ENCODE data around the gene AACS. TPM values are rescaled to one million over a fixed set of nuclear protein-coding genes. Genes with fewer than 3 reads are reported as not detected.

AACS gene
- total and polyA plus RNA-seq, 2 of the 13 experiments (the other 11 are each of a cell fraction or from before 2014, with no cell fraction given): 23.3 to 28.8 TPM

- no peaks in the 10 kb centered on the region for H4K20me1 ChIP-seq (ENCODE audit: insufficient read depth, low read length)
- in situ Hi-C loops (cut with HindIII; ENCODE audit: extremely low pct_ligation_motif_present, low pct_unique_long_range_greater_than_20kb) (no loop called here), intact Hi-C loops (cut with micrococcal nuclease; ENCODE audit: unreplicated experiment) (no loop called here)
- no peaks in the 10 kb centered on the region for H3K9me3 ChIP-seq (ENCODE audit: low read length)
- BruUV-seq (replicated peaks): no TSS peak
- 91% methylated on average over 15 of the region's 15 CpGs for WGBS (ENCODE audit: low lambda C conversion rate)
- ChIA-PET POLR2A (interaction anchor here (1.4 kb wide), 1 partner anchor 14 kb away, joined by 5 read pairs; no protein-coding TSS in a partner anchor), CTCF (ENCODE audit: low intra/inter-chr PET ratio, low total read pairs) (no interaction called here)
- no peak overlapping the region for H3K4me2 ChIP-seq (ENCODE audit: low read depth, low read length)
- H3K4me3 ChIP-seq (replicated peaks in 1 of 3; ENCODE audit: insufficient read depth in 1 of 3, low read depth in 2 of 3, low read length in 3 of 3): no peak overlapping the region
- no peaks in the 10 kb centered on the region for H3K4me1 ChIP-seq (ENCODE audit: insufficient read depth, low read length)
- ATAC-seq (no peak), DNase-seq (ENCODE audit: low spot score) (no peak), FAIRE-seq (no peak)
- no peaks in the 10 kb centered on the region for H3K79me2 ChIP-seq (ENCODE audit: insufficient read depth, low read length)
- H3K27me3 ChIP-seq (ENCODE audit: control insufficient read depth in 1 of 2, insufficient read depth in 2 of 2, low read length in 2 of 2): no peaks in the 10 kb centered on the region
- H3K27ac ChIP-seq (ENCODE audit: extremely low read length, insufficient read depth, low read length): no peak overlapping the region
- no peak overlapping the region for H2AFZ ChIP-seq (ENCODE audit: low read length)
- TF ChIP-seq ZNF350 (CRISPR knock-in tag; IDR thresholded peaks at IDR 0.05; ENCODE audit: borderline replicate concordance, low read depth) (no peak), HMGXB3 (CRISPR knock-in tag; IDR thresholded peaks at IDR 0.05; ENCODE audit: borderline replicate concordance) (no peak), THAP7 (CRISPR knock-in tag; IDR thresholded peaks at IDR 0.05) (no peak), ZNF160 (CRISPR knock-in tag; IDR thresholded peaks at IDR 0.05) (no peak), KLF13 (CRISPR knock-in tag; IDR thresholded peaks at IDR 0.05) (no peak), ZNF883 (CRISPR knock-in tag; IDR thresholded peaks at IDR 0.05; ENCODE audit: not compliant biosample characterization) (no peak), ARNT2 (CRISPR knock-in tag; IDR thresholded peaks at IDR 0.05; ENCODE audit: low read depth) (no peak), HIVEP1 (CRISPR knock-in tag; IDR thresholded peaks at IDR 0.05) (no peak), ATRX (CRISPR knock-in tag; IDR thresholded peaks at IDR 0.05; ENCODE audit: borderline replicate concordance) (no peak), NPAS2 (CRISPR knock-in tag; IDR thresholded peaks at IDR 0.05; ENCODE audit: borderline replicate concordance) (no peak), ZNF746 (CRISPR knock-in tag; IDR thresholded peaks at IDR 0.05) (no peak), ZNF138 (CRISPR knock-in tag; IDR thresholded peaks at IDR 0.05; ENCODE audit: low read depth) (no peak), REL (CRISPR knock-in tag; conservative IDR thresholded peaks at IDR 0.05) (no peak), ETV5 (CRISPR knock-in tag; IDR thresholded peaks at IDR 0.05; ENCODE audit: borderline replicate concordance) (no peak), ATF7 (IDR thresholded peaks at IDR 0.05) (no peak), ATF7 (CRISPR knock-in tag; IDR thresholded peaks at IDR 0.05) (no peak)
- H3K36me3 ChIP-seq (replicated peaks in 1 of 2; ENCODE audit: control insufficient read depth in 1 of 2, insufficient read depth in 2 of 2, low read length in 2 of 2): peaks cover 20 to 41% of the 10 kb centered on the region in 2 experiments
- H3K9ac ChIP-seq (ENCODE audit: insufficient read depth, low read depth, low read length): no peak overlapping the region
Measured at GRCh38 chr12:125079648-125080645, 14.7 kb downstream of the AACS start.
